ENCODE results near the gene SLC22A12. TPM values are rescaled to one million over a fixed set of nuclear protein-coding genes. Genes with fewer than 3 reads are reported as not detected.

Gene SLC22A12
- polyA plus RNA-seq, 1 of the 3 experiments (the other 2 are of a cell fraction) = not detected

DNA sequence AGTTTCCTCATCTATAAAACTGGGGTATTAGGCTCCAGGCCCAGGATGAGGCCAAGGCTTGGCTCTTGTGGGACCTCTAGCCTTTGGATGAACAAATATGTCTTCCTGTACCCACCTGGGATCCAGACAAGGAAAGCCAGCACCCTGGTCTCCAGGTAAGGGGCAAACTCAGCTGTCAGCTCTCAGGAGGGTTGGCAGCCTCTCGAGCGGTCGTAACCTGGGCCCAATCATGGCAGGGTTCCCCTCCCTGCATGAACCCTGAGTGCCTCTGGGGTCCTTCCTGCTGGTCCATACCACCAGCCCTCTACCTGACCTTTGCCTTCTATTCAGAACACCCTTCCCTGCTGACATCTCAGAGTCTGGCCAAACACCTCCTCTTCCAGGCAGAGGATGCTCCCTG, 19.6 kb downstream of the SLC22A12 start:
- TF ChIP-seq CTCF (IDR thresholded peaks at IDR 0.05) (no peak), REST (IDR thresholded peaks at IDR 0.05; ENCODE audit: low read depth, low read length) (no peak), NRF1 (IDR thresholded peaks at IDR 0.05; ENCODE audit: low read depth, low read length) (no peak), EZH2phosphoT487 (IDR thresholded peaks at IDR 0.05; ENCODE audit: borderline replicate concordance, low read depth) (no peak), EP300 (IDR thresholded peaks at IDR 0.05; ENCODE audit: borderline replicate concordance in 1 of 2, low read depth in 1 of 2, low read length in 1 of 2) (no peak), YY1 (IDR thresholded peaks at IDR 0.05; ENCODE audit: low read depth) (no peak), TCF12 (IDR thresholded peaks at IDR 0.05) (no peak), GABPA (IDR thresholded peaks at IDR 0.05; ENCODE audit: low read depth) (no peak), USF2 (IDR thresholded peaks at IDR 0.05; ENCODE audit: borderline replicate concordance, low read depth, low read length) (no peak), FOSL2 (IDR thresholded peaks at IDR 0.05; ENCODE audit: borderline replicate concordance, low read depth) (no peak), GATA2 (CRISPR knock-in tag; IDR thresholded peaks at IDR 0.05) (no peak), RCOR1 (IDR thresholded peaks at IDR 0.05; ENCODE audit: low read length) (no peak), SIN3A (IDR thresholded peaks at IDR 0.05; ENCODE audit: borderline replicate concordance, low read depth, low read length) (no peak), RFX5 (IDR thresholded peaks at IDR 0.05; ENCODE audit: low read length) (no peak), SMC3 (IDR thresholded peaks at IDR 0.05; ENCODE audit: low read depth, low read length) (no peak), TAF1 (IDR thresholded peaks at IDR 0.05; ENCODE audit: borderline replicate concordance, low read depth, low read length) (no peak), JUND (IDR thresholded peaks at IDR 0.05) (no peak), ZBTB33 (IDR thresholded peaks at IDR 0.05; ENCODE audit: borderline replicate concordance, low read depth) (no peak)
- TF ChIP-seq, protein P1, sequence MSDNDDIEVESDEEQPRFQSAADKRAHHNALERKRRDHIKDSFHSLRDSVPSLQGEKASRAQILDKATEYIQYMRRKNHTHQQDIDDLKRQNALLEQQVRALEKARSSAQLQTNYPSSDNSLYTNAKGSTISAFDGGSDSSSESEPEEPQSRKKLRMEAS (IDR thresholded peaks at IDR 0.05; ENCODE audit: low read depth) = no peak
- TF ChIP-seq, protein P2, sequence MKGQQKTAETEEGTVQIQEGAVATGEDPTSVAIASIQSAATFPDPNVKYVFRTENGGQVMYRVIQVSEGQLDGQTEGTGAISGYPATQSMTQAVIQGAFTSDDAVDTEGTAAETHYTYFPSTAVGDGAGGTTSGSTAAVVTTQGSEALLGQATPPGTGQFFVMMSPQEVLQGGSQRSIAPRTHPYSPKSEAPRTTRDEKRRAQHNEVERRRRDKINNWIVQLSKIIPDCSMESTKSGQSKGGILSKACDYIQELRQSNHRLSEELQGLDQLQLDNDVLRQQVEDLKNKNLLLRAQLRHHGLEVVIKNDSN (IDR thresholded peaks at IDR 0.05; ENCODE audit: borderline replicate concordance, low read depth) = no peak
- ChIA-PET CTCF (interaction anchor here (1.1 to 2.2 kb wide), 2 partner anchors 10 to 42 kb away, joined by 3 to 9 read pairs; no protein-coding TSS in a partner anchor), POLR2A (interaction anchor here (0.5 kb wide), 1 partner anchor 286 kb away, joined by 3 read pairs; no protein-coding TSS in a partner anchor)
- H3K4me3 ChIP-seq (ENCODE audit: low read depth in 2 of 2, low read length in 1 of 2) = no peak overlapping the region
- H3K36me3 ChIP-seq (replicated peaks in 1 of 2; ENCODE audit: control insufficient read depth in 1 of 2, insufficient read depth in 2 of 2, low read length in 1 of 2) = no peaks in the 10 kb centered on the region
- H2AFZ ChIP-seq (ENCODE audit: low read depth) = no peak overlapping the region
- peaks cover 0 to 3% of the 10 kb centered on the region in 2 experiments; a peak in 1 of 4 replicates for H3K4me1 ChIP-seq (ENCODE audit: control insufficient read depth in 1 of 2, insufficient read depth in 2 of 2, low read depth in 1 of 2, low read length in 1 of 2)
- no peaks in the 10 kb centered on the region for H3K79me2 ChIP-seq (ENCODE audit: insufficient read depth)
- no peak overlapping the region for H3K4me2 ChIP-seq
- no peaks in the 10 kb centered on the region for H3K9me2 ChIP-seq
- DNase-seq = no peak
- H3K27ac ChIP-seq (ENCODE audit: low read depth in 2 of 2, low read length in 1 of 2) = no peak overlapping the region
- WGBS (ENCODE audit: low lambda C conversion rate) = no CpG with 5 or more reads among the region's 3 CpGs
- H3K27me3 ChIP-seq (ENCODE audit: insufficient read depth) = no peaks in the 10 kb centered on the region
- H3K9me3 ChIP-seq = no peaks in the 10 kb centered on the region
- H3F3A ChIP-seq (replicated peaks; ENCODE audit: insufficient read depth) = no peaks in the 10 kb centered on the region
- H3K9ac ChIP-seq = no peak overlapping the region
- H4K20me1 ChIP-seq (ENCODE audit: insufficient read depth) = no peaks in the 10 kb centered on the region
